Loucy (cell line): Measurements from ENCODE around the gene SYNDIG1.

Experiments
- CTCF ChIP-seq: fragments of 200-600 bp; sonication (generic); conservative IDR thresholded peaks from 2 replicates; pipeline ENCODE4 v1.5.1; 2014; ENCODE audit warnings: mild to moderate bottlenecking, antibody characterized with exemption, low read length
- EZH2phosphoT487 ChIP-seq: fragments of 200-600 bp; IDR thresholded peaks from 2 replicates; pipeline ENCODE4 v1.6.1; 2018; ENCODE audit warnings: antibody characterized with exemption, mild to moderate bottlenecking, moderate library complexity, borderline replicate concordance

- TF ChIP-seq CTCF: no peak
- TF ChIP-seq EZH2phosphoT487: no peak
Measured at GRCh38 chr20:24588047-24588635, 118.7 kb downstream of the SYNDIG1 start.
